ENCODE measurements around the gene SUMF1.

DNA sequence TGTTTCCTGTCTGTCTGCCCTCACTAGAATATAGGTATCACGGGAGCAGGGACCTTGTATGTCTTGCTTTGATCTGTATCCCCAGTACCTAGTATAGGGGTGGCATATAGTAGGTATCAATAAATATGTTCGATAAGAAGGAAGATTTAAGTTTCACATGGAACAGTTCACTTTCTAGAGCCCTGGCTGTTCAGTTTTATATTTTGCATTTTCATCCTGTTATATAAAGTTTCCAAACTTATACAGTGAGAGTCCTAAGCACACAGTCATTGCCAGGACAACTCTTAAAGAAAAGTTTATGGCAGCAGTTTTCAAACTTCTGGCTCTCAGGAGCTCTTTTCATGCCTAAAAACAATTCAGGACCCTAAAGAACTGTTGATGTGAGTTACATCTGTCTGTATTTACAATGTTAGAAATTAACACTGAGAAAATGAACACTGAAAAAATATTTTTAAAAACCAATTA lies 39.5 kb upstream of the SUMF1 start:
- TF ChIP-seq CTCF (IDR thresholded peaks at IDR 0.05; ENCODE audit: low read length) = no peak
- TF ChIP-seq EZH2 (optimal IDR thresholded peaks at IDR 0.05; ENCODE audit: low read depth, low read length) = no peak
